Measurements from ENCODE around the gene NCKAP1.
"Not testable (repeated sequence)": the region's sequence is repeated elsewhere in the genome, so short reads cannot be mapped to it uniquely, and the experiment has no call there.

Gene NCKAP1

GRCh38 chr2:183038341-183039300, at the start of gene NCKAP1:
NCKAP1 (minus strand) TSS chr2:183038457; CDS start chr2:183038099, 358 bp downstream.
- DNase-seq (ENCODE audit: low read depth) = no peak

- no peak for DNase-seq (ENCODE audit: low read depth)
Observed at GRCh38 chr2:183081911-183082310, 43.7 kb upstream of the NCKAP1 start.

- no peak for DNase-seq (ENCODE audit: low read depth)
Observed at GRCh38 chr2:183079139-183079775, 41.0 kb upstream of the NCKAP1 start.

GRCh38 chr2:183078464-183079138, 40.3 kb upstream of the NCKAP1 start, which contains the start of gene DUSP19:
DUSP19 (plus strand) TSS chr2:183078747; CDS start chr2:183078934, 187 bp downstream.
- DNase-seq (ENCODE audit: low read depth) = peak; percentile 94

GRCh38 chr2:183078163-183078463, 39.9 kb upstream of the NCKAP1 start:
- DNase-seq (ENCODE audit: low read depth) = no peak

GRCh38 chr2:183072177-183072576, 33.9 kb upstream of the NCKAP1 start:
- DNase-seq (ENCODE audit: low read depth) = no peak

- DNase-seq (ENCODE audit: low read depth) = no peak
Observed at GRCh38 chr2:183070942-183071844, 32.9 kb upstream of the NCKAP1 start.

GRCh38 chr2:183069174-183069573, 30.9 kb upstream of the NCKAP1 start:
- DNase-seq (ENCODE audit: low read depth) = no peak

- no peak for DNase-seq (ENCODE audit: low read depth)
Observed at GRCh38 chr2:183068561-183068960, 30.3 kb upstream of the NCKAP1 start.

- no peak for DNase-seq (ENCODE audit: low read depth)
Observed at GRCh38 chr2:183063083-183063482, 24.8 kb upstream of the NCKAP1 start.

- no peak for DNase-seq (ENCODE audit: low read depth)
Observed at GRCh38 chr2:183060571-183061231, 22.4 kb upstream of the NCKAP1 start.

GRCh38 chr2:183059561-183059960, 21.3 kb upstream of the NCKAP1 start:
- DNase-seq (ENCODE audit: low read depth) = peak; percentile 77

- no peak for DNase-seq (ENCODE audit: low read depth)
Observed at GRCh38 chr2:183057333-183057985, 19.2 kb upstream of the NCKAP1 start.

- DNase-seq (ENCODE audit: low read depth) = no peak
Observed at GRCh38 chr2:183049420-183049819, 11.2 kb upstream of the NCKAP1 start.

GRCh38 chr2:183047486-183048125, 9.3 kb upstream of the NCKAP1 start:
- DNase-seq (ENCODE audit: low read depth) = not testable (repeated sequence)

GRCh38 chr2:183043580-183043979, 5.3 kb upstream of the NCKAP1 start:
- not testable (repeated sequence) for DNase-seq (ENCODE audit: low read depth)

GRCh38 chr2:183040604-183041003, 2.3 kb upstream of the NCKAP1 start:
- DNase-seq (ENCODE audit: low read depth) = no peak

- no peak for DNase-seq (ENCODE audit: low read depth)
Observed at GRCh38 chr2:183037553-183038340, 510 bp downstream of the NCKAP1 start.

- DNase-seq (ENCODE audit: low read depth) = no peak
Observed at GRCh38 chr2:183037074-183037552, 1.1 kb downstream of the NCKAP1 start.
